Left lobe of liver (tissue), 2 donors: Measurements from ENCODE around the gene GTF2IRD1. TPM values are rescaled to one million over a fixed set of nuclear protein-coding genes. Genes with fewer than 3 reads are reported as not detected.
"Not testable (repeated sequence)": the region's sequence is repeated elsewhere in the genome, so short reads cannot be mapped to it uniquely, and the experiment has no call there.

Experiments
- ATAC-seq: fragments of 200-7000 bp; cut with Tn5 transposase; one replicate; pipeline ENCODE4 v1.9.1; 2020; ENCODE audit warnings: mild to moderate bottlenecking, moderate library complexity
- DNase-seq: peaks from one replicate; pipeline ENCODE4 v3.0.0-alpha.2; 2020; ENCODE audit warnings: low spot score
- total RNA-seq: library from RNA; stranded (reverse); gene quantifications from one replicate; pipeline ENCODE4 v1.2.1, GENCODE V29; 2021
- donor health status: DM: no; HTN: no; CAD: no; lungs with moderate emphysema.
- donor health status: DM: no; HTN: yes; CAD: no.

GTF2IRD1 gene
- total RNA-seq, 1 donor from 2014 or later = 10.3 TPM

DNA sequence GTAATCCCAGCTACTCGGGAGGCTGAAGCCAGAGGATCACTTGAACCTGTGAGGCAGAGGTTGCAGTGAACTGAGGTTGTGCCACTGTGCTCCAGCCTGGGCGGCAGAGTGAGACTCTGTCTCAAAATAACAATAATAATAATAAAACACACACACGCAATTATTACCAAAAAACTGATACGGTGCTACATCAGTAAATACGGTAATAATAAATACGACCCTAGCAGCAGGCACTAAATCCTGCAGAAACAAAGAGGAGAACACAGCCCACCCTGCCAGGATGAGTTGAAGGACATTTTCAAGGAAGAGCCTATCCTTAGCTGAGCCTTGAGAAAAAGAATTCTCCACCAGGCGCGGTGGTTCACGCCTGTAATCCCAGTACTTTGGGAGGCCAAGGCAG is 169.4 kb downstream of the GTF2IRD1 start:
- DNase-seq = no peak
- ATAC-seq = no peak

GRCh38 chr7:74625446-74625845 is 171.7 kb downstream of the GTF2IRD1 start:
- DNase-seq = no peak
- ATAC-seq = peak; percentile 72

DNA sequence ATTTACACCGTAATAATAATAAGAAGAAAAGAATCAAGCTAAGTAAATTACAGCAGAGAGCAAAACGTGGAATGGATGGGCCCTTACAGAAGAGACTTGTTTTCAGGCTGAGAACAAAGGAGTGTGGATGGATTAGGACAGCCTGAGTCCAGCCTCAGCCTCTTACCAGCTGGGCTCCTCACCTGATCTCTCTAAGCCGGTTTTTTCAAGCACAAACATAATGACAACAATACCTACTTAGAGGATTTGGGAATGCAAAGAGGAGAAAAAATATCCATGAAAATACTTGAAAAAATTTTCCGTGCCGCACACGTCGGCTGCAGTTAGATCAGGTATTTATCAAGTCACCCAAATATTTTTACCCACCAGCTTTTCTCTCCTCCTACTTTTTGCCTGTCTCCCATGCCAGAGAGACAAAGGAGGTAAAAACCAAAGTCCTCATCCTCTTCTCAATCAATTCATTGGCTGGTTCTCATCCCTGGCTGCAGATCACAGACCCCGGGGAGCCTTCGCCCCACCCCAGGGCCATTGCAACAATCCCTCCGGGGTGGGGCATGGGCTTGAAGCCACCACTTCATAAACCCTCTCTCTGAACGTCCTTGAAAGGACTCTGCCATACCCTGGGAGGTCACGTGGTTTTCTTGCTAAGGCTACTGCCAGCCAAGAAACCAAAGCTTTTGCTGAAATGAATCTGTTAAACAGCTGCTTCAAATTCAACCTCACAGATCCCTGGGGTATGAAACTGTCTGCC is 174.1 kb downstream of the GTF2IRD1 start:
- peak; percentile 81 for ATAC-seq
- DNase-seq = peak; percentile 77

- ATAC-seq (no peak), DNase-seq (no peak)
These were observed 178.8 kb downstream of the GTF2IRD1 start for GRCh38 chr7:74632505-74632904.

DNA sequence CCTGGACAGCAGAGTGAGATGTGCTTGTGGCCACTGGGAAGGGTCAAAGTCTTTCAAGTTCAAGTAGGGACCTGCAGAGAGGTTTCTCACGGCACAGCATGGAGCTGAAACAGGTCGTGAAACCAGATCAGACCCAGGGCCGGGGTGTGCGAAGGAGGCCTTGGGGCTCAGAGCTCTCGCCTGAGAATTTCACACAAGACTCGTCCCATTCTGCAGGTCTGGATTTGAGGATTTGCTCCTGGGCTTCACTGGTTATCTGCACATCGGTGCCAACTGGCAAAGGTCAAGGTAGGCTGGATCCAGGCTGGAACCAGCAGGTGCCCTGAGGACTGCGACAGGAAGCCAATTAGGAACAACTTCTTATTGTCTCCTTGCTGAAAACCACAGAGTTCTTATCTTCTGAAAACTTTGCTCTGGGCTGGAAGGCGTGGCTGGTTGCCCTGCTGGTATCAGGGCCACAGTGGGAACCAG is 179.8 kb downstream of the GTF2IRD1 start:
- DNase-seq = peak; percentile 51

DNA sequence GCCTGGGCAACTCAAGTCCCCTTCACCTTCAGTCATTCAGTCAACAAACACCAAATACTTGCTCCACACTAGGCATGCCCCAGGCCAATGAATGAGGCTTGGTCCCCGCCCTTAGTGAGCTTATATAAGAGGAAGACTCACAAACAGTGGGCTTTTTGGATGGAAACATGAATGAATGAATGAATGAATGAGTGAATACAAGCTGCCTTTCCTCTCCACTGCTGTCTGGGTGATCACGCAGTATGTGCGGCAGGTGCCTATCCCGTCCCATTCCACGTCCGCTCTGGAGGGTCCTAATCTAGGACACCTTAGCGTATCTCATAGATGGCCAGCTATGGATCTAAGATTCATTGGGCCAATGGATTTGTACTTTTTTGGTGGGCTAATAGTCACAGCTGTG is 184.0 kb downstream of the GTF2IRD1 start:
- no peak for DNase-seq
- no peak for ATAC-seq

More for the DNA sequence above, 179.8 kb downstream of the GTF2IRD1 start:
- peak; percentile 69 for ATAC-seq

DNA sequence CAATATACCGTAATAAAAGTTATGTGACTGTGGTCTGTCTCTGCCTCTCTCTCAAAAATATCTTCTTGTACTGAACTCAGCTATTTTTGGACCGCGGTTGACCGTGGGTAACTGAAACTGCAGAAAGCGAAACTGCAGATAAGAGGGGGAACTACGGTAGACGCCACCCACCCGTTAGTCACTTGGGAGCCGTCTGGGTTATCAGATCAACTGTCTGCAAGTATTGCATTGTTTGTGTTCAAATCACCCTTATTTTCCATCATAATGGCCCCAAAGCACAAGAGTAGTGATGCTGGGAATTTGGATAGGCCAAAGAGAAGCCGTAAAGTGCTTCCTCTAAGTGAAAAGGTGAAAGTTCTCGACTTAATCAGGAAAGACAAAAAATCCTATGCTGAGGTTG is 196.3 kb downstream of the GTF2IRD1 start:
- DNase-seq = not testable (repeated sequence)
- peak; percentile 60 for ATAC-seq

GRCh38 chr7:74650493-74651132 is 196.9 kb downstream of the GTF2IRD1 start:
- not testable (repeated sequence) for ATAC-seq

GRCh38 chr7:74651133-74651504 is 197.4 kb downstream of the GTF2IRD1 start:
- ATAC-seq = not testable (repeated sequence)

More at GRCh38 chr7:74650493-74651132, 196.9 kb downstream of the GTF2IRD1 start:
- not testable (repeated sequence) for DNase-seq

More at GRCh38 chr7:74651133-74651504, 197.4 kb downstream of the GTF2IRD1 start:
- not testable (repeated sequence) for DNase-seq

Other genes starting within 250 kb of the GTF2IRD1 start
- 7.8 TPM for gene LAT2, start 243.9 kb upstream of the GTF2IRD1 start, total RNA-seq
- 11.3 TPM for gene RFC2, start 199.5 kb upstream of the GTF2IRD1 start, total RNA-seq
- gene CLIP2, start 164.5 kb upstream of the GTF2IRD1 start, total RNA-seq = 5.4 TPM
- gene GTF2I, start 203.8 kb downstream of the GTF2IRD1 start, total RNA-seq = 119 TPM